HCT116 (cell line): ENCODE results near the gene KIAA1671.

Experiments
- EZH2 ChIP-seq: fragments of 200-600 bp; sonication (generic); IDR thresholded peaks from 2 replicates; pipeline ENCODE4 v1.6.1; 2017; ENCODE audit warnings: antibody characterized with exemption, mixed run types
- POLR2A ChIP-seq: IDR thresholded peaks from 2 replicates; pipeline ENCODE4 v1.7.0; 2011; ENCODE audit warnings: borderline replicate concordance; ENCODE audit not compliant: insufficient read depth, insufficient read length; ENCODE audit errors: extremely low read depth
- POLR2AphosphoS5 ChIP-seq: IDR thresholded peaks from 2 replicates; pipeline ENCODE4 v1.6.1; 2011; ENCODE audit warnings: mild to moderate bottlenecking, low read depth, low read length, moderate library complexity
- REST ChIP-seq: IDR thresholded peaks from 2 replicates; pipeline ENCODE4 v1.6.1; 2012; ENCODE audit warnings: low read depth
- ZFX ChIP-seq: fragments of 450-650 bp; IDR thresholded peaks from 2 replicates; pipeline ENCODE4 v1.6.1; 2017
- TF ChIP-seq, protein P1 (sequence below), 3 experiments: fragments of 200-600 bp in 1 of 3; sonication (generic) in 1 of 3; IDR thresholded peaks in 2 of 3; conservative IDR thresholded peaks in 1 of 3; 2 replicates each; pipeline ENCODE4 v1.5.1; 2012 to 2017; ENCODE audit warnings: low read depth in 2 of 3, low read length in 2 of 3, antibody characterized with exemption in 1 of 3, borderline replicate concordance in 1 of 3, control low read depth in 1 of 3, mild to moderate bottlenecking in 1 of 3, mixed read lengths in 1 of 3, mixed run types in 1 of 3, moderate library complexity in 1 of 3; ENCODE audit not compliant: insufficient read depth in 1 of 3
- TF ChIP-seq, protein P2 (sequence below): IDR thresholded peaks from 2 replicates; pipeline ENCODE4 v1.6.1; 2012

DNA sequence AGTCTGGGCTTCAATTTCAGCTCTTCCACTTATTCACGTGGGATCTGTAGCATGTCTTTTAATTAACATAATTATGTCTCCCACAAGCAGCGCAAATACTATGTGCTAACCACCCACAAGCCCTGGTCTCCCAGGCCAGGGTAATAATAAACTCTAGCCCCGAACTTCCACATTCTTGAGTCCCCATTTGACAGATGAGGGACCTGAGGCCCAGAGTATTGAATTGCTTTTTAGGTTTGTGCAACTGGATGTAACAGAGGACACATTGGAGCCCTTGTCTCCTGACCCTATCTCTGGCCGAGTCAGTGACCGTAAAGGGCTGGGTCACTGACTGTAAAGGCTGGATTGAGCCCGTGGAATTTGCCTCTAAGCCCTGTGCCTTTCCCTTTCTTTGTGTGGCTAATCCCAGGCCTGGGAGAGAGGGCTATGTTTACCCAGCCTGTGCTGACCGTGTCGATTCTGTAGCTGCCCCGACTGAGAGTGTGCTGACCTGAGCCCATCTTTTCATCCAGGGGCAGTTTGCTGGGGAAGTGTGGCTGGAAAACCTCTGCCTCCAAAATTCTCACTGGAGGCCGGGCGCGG is 270.8 kb downstream of the KIAA1671 start:
- TF ChIP-seq, protein P1, sequence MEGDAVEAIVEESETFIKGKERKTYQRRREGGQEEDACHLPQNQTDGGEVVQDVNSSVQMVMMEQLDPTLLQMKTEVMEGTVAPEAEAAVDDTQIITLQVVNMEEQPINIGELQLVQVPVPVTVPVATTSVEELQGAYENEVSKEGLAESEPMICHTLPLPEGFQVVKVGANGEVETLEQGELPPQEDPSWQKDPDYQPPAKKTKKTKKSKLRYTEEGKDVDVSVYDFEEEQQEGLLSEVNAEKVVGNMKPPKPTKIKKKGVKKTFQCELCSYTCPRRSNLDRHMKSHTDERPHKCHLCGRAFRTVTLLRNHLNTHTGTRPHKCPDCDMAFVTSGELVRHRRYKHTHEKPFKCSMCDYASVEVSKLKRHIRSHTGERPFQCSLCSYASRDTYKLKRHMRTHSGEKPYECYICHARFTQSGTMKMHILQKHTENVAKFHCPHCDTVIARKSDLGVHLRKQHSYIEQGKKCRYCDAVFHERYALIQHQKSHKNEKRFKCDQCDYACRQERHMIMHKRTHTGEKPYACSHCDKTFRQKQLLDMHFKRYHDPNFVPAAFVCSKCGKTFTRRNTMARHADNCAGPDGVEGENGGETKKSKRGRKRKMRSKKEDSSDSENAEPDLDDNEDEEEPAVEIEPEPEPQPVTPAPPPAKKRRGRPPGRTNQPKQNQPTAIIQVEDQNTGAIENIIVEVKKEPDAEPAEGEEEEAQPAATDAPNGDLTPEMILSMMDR (IDR thresholded peaks at IDR 0.05 in 2 of 3, conservative IDR thresholded peaks at IDR 0.05 in 1 of 3; ENCODE audit: borderline replicate concordance in 1 of 3, insufficient read depth in 1 of 3, low read depth in 2 of 3, low read length in 2 of 3): no peak
- TF ChIP-seq POLR2A (no peak), POLR2AphosphoS5 (no peak), ZFX (no peak), EZH2 (no peak), REST (no peak)
- TF ChIP-seq, protein P2, sequence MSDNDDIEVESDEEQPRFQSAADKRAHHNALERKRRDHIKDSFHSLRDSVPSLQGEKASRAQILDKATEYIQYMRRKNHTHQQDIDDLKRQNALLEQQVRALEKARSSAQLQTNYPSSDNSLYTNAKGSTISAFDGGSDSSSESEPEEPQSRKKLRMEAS: no peak
